ENCODE measurements around the gene PECR.
"Not testable (repeated sequence)": the region's sequence is repeated elsewhere in the genome, so short reads cannot be mapped to it uniquely, and the experiment has no call there.

The PECR gene

GRCh38 chr2:216103213-216103612, 21.6 kb upstream of the PECR start:
- no peak for DNase-seq

- no peak for DNase-seq
These were observed 19.5 kb upstream of the PECR start for GRCh38 chr2:216101109-216101508.

GRCh38 chr2:216098421-216099334, 17.1 kb upstream of the PECR start:
- DNase-seq, result no peak

- DNase-seq, result no peak
These were observed 13.1 kb upstream of the PECR start for GRCh38 chr2:216094701-216095100.

- no peak for DNase-seq
These were observed 11.0 kb upstream of the PECR start for GRCh38 chr2:216092646-216093045.

- DNase-seq, result no peak
These were observed 8.8 kb upstream of the PECR start for GRCh38 chr2:216090369-216090786.

GRCh38 chr2:216086207-216086893, 4.7 kb upstream of the PECR start:
- no peak for DNase-seq

- DNase-seq, result no peak
These were observed 2.9 kb upstream of the PECR start for GRCh38 chr2:216084547-216084946.

- DNase-seq, result no peak
These were observed 2.1 kb upstream of the PECR start for GRCh38 chr2:216083464-216084281.

- no peak for DNase-seq
These were observed 1.2 kb upstream of the PECR start for GRCh38 chr2:216082805-216083204.

- no peak for DNase-seq
These were observed 605 bp upstream of the PECR start for GRCh38 chr2:216082117-216082711.

- no peak for DNase-seq
These were observed 597 bp downstream of the PECR start for GRCh38 chr2:216081012-216081411.

- DNase-seq, result not testable (repeated sequence)
These were observed 1.6 kb downstream of the PECR start for GRCh38 chr2:216080048-216080447.

- DNase-seq, result no peak
These were observed 2.8 kb downstream of the PECR start for GRCh38 chr2:216078776-216079175.

GRCh38 chr2:216075510-216076485, 5.8 kb downstream of the PECR start:
- DNase-seq, result no peak

- DNase-seq, result no peak
These were observed 6.8 kb downstream of the PECR start for GRCh38 chr2:216074794-216075193.

- DNase-seq, result no peak
These were observed 7.2 kb downstream of the PECR start for GRCh38 chr2:216074380-216074779.

- DNase-seq, result no peak
These were observed 7.8 kb downstream of the PECR start for GRCh38 chr2:216073773-216074172.

GRCh38 chr2:216072473-216072872, 9.1 kb downstream of the PECR start:
- no peak for DNase-seq

GRCh38 chr2:216071111-216071851, 10.3 kb downstream of the PECR start:
- DNase-seq, result no peak

GRCh38 chr2:216070195-216070594, 11.4 kb downstream of the PECR start:
- DNase-seq, result no peak
